GM21526 (cell line): ENCODE measurements around the gene ITPRIP.

Experiments used
- ATAC-seq: cut with Tn5 transposase; IDR thresholded peaks from one replicate; pipeline ENCODE4 v1.9.1; 2021; ENCODE audit warnings: moderate library complexity; ENCODE audit not compliant: unreplicated experiment, low FRiP score

The ITPRIP gene

GRCh38 chr10:104259999-104260774 is 78.1 kb downstream of the ITPRIP start:
- no peak for ATAC-seq
